Stimulated activated CD8-positive, alpha-beta memory T cell treated with anti-CD3 and anti-CD28 coated beads, Interleukin-12 subunit alpha, Interleukin-12 subunit beta, amount 100 ng/mL, for 1 hour (primary cell): ENCODE data around the gene RIN1.
"Not testable (repeated sequence)": the region's sequence is repeated elsewhere in the genome, so short reads cannot be mapped to it uniquely, and the experiment has no call there.

Source experiments
- DNase-seq: peaks from one replicate; pipeline ENCODE4 v3.0.0-alpha.2; 2020; ENCODE audit warnings: low read depth

The RIN1 gene

DNA sequence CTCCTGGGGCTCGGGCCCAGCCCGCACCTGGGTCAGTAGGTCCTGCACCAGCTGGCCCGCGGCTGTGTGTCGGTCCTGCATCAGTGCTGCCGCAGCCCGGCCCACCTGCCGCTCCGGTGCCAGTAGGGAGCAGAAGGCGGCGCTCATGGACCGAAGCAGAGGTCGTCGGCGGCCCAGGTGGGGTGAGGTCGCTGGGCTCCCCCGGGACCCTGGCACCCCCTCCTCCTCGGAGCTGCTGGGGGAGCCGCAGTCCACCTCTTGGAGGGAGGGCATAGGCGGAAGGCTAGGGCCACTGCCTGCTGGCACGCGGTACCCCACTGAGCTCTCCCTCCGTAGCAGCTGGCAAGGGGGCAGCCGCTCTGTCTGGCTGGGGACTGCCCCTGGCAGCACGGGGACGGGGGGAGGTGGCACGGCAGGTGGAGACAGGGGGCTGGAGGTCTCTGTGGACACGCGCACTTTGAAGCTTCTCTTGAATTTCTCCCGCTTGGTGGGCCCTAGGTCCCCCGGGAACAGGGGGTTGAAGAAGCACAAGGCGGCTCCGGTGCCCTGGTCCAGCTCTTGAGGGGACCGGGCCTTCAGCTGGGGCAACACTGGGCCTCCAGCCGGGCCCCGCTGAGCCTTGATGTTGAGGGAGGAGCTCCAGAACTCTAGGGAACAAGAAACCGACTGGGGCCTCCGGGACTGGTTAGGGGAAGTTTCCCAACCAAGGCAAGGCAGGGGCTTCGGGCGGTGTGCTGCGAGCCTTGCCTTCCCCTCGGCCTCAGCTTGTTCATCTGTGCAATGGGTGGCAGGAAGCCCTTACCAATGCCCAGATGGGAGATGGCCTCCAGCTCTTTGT is 1.4 kb downstream of the RIN1 start:
- DNase-seq, result no peak

GRCh38 chr11:66333896-66334604 is 2.2 kb downstream of the RIN1 start:
- no peak for DNase-seq

- DNase-seq, result no peak
Measured at GRCh38 chr11:66333220-66333877, 2.9 kb downstream of the RIN1 start.

DNA sequence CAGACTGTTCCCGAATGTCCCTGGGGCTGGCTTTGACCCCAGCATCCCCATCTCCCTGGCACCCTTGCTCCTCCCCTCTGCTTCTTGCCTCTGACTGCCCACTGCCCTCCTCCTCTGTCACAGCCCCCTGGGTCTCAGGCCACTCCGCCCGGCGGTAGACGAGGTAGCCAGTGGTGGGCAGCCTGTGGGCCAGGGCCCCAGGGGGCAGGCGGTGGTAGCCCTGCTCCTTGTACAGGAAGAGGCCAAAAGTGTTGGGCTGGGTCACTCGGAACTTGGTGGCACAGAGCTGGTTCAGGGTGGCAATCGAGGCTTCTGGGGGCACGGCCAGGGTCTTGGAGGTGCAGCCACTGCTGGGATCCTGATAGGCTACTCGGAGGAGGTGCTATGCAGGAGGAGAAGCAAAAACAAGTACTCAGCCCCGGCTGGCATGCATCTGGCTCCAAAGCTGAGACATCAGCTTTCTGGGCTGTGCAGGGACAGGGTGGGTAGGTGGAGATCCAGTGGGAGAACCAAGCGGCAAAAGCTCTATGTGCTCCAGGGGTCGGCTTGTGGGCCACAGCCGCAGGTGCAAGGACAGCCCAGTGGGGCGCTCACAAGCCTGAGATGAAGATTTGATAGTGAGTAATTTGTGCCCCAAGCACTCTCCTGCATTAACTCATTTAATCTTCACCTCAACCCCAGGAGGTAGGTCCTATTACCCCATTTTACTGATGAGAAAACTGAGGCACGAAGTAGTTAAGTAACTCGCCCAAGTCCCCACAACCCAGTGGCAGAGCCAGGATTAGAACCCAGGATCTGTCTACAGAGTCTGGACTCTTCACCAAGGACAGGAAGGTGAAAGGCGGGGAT is 3.6 kb downstream of the RIN1 start:
- no peak for DNase-seq

DNA sequence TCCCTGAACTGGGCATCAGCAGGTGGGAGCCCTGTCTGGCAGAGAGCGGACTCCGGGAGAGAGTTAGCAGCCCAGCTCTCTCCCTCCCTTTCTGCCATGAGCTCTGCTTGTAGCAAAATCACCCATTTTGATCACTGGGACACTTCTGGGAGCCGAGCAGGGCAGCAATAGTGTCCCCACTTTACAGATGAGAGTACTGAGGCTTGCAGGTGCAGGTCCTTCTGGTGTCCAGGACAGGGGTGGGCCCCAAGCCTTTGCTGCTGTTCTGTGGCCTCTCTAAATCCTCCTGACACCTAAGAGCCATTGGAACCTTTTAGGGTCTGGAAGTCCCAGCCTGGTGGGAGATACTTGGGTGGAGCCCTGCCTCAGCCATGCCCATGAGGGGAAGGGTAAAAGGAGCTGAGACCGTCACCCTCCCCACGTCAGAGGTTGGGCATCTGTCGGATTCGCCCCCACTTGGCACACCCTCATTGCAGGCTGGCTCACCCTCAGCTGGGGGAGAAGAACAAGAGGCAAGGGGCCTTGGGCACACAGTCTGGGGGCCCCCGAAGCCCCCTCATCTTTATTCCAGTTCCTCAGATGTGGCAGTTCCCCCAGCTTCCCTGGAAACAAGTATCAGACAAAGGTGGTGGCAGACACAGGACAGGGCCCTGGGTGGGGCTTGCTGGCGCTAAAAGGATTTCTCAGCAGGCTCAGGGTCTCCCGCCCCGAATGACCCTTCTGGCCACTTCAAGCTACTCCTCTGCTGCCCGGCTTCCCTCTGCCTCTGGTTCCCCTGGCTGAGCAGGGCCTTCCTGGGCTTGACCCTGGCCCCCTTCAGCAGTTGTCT is 4.5 kb downstream of the RIN1 start:
- DNase-seq, result no peak

DNA sequence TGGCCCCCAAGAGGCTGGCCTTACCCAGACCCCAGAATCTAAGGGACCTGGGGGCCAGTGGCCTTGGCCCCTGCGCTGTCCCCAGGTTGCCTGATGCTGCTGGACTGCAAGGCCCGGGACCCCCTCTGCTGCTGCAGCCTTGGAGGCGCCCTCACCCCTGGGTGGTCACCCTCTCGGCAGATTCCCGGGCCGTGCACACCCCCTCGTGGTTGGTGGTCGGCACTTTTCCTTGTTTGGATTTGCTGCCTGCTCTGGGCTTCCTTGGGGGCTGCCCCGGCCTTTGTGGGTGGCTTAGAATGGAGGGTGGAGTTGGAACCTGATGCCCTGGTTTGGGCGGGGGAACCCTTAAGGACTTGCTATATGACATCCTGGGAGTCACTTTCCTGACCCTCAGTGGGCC is 5.3 kb downstream of the RIN1 start:
- no peak for DNase-seq

- no peak for DNase-seq
Measured at GRCh38 chr11:66329165-66329673, 7.0 kb downstream of the RIN1 start.

DNA sequence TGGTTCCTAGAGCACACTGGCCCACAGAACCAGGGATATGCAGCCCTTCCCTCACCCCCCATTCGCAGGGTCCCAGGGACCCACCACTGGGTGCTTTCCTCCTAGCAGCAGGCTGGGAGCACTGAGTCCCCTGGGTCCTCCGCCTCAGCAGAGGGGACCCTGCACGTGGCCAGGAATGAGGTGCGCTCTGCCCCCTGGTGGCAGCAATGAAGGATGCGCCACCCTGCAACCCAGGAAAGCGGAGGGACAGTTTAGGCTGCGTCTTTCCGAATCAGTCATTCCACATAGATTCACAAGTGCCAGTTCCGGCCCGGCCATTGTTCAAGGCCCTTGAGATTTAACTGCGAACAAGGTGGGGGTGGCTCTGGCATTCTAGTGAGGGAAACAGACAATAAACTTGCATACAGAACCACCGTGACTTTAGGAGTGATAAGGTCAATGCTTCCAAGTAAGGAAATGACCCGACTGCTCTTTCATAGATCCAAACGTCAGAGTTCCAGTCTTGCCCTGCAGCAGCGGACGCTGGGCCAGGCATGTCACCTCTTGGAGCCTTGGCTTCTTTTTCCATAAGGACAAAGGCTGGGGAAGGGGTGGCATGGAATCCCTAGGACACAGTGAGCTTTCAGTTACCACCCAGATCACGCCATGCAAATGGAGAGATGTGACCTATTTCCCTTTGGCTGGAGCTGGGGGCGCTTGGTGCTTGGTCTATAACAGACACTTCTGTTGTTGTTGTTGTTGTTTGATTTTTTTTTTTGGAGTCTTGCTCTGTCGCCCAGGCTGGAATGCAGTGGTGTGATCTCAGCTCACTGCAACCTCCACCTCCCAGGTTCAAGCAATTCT is 7.7 kb downstream of the RIN1 start:
- peak; percentile 67 for DNase-seq

DNA sequence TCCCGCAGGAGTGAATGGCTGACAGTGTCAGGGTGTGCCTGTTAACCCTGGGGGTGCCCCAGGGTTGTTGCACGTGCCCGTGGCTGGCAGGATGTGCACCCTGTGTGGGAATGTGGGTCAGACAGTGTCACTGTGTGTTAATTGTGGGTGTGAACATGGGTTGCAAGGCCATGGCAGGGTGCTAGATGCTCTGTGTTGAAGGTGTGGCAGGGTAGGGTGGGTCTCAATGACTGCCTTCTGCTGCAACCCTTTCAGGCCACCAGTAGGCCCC is 8.3 kb downstream of the RIN1 start:
- no peak for DNase-seq

GRCh38 chr11:66327171-66328030 is 8.8 kb downstream of the RIN1 start:
- no peak for DNase-seq

DNA sequence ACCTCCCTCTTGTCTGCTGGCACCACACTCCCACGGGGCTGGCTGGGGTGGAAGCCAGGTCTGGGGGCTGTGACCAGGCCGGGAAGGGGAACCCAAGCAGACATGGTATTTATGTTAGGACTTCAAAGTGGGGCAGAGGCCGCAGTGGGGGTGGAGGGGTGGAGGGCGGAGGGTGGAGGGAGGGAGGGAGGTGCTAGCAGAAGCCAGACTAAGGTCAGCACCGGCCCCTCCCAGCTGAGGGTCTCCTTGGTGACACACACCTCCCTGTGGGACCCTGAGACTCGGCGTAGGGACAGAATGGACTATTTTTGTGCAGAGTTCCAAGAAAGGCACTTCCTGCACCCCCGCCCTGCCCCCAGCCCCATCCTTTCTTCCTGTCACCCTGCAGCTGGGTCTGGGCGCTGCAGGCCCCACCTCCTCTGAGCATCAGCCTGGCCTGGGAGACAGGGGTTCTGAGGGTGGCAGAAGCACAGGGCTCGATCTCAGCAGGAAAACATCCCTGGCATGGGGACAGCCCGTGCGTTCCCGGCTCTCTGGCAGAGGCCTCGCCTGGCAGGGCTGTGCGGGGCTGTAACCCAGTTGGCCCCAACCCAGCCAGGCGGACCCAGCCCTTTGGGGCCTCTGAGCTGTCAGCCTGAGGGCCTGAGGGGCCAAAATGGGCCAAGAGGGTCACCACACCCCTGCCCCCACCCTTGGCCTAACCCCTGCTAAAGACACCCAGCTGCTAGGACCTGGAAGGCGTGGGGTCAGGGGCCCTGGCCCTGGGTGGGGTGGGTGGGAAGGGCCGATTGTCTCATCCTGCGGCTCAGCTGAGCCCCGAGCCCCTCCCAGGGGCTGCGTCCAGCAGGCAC is 9.7 kb downstream of the RIN1 start:
- no peak for DNase-seq

DNA sequence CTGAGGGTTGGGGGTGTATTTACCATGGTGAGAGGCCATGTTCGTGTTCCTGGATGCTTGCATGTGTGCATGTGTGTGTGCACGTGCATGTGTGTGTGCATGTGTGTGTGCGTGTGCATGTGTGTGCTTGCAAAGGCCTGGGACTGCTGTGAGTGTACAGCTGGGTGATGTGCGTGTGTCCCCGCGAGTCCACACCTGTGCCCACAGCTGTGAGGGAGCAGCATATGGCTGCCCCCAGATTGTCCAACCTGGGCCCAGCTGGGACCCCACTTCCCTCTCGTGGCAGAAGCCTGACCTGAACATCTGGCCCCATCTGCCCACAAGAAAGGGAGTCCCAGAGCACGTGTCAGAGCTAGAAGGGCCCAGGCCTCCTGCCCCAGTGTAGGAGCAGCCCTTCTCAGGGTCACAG is 11.0 kb downstream of the RIN1 start:
- no peak for DNase-seq

DNA sequence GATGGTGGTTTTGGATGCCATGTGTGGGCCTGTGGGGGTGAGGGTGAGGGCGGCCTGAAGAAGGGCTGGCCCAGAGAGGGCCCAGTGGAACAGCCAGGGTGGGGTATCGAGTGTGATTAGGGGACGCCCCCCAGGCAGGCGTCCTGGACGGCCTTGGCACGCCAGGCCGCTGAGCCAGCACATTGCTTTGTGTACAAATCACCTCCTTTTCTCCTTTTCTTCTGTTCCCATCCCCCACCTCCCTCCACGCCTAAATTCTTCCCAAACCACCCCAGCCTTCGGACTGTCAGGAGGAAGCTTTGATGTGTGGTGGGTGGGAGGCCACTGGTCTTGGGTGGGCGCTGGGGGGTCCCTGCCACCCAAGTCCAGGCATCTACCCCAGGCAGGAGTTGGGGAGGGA is 11.6 kb downstream of the RIN1 start:
- DNase-seq, result no peak

DNA sequence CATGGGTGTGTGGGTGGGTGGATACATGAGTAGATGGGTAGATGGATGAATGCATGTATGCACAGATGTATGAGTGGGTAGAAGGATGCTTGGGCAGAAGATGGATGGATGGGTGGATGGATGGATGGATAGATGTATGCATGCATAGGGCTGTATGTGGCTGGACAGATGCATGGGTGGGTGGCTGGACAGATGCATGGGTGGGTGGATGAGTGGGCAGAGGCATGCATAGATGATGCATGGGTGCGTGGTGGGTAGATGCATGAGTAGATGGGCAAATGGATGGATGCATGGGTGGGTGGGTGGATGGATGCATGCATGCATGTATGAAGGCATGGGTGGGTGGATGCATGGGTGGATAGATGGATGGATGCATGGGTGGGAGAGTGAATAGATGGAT is 12.6 kb downstream of the RIN1 start:
- no peak for DNase-seq

GRCh38 chr11:66322732-66323427 is 13.4 kb downstream of the RIN1 start:
- DNase-seq, result no peak

DNA sequence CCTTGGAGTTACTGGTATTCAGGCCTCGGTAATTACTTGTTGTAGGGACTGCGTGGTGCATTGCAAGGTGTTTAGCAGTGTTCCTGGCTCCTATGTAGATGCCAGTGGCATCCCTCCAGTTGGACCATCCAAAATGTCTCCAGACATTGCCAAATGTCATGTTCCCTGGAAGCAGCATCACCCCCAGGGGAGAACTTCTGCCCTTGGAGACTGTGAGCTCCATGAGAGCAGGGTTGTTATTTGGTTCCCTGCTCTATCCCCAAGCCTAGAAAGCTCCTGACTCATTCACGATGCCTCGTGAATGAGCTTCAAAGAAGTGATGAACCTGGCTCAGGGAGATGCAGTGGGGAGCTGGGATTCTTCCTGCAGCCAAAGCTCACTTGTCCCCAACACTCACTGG is 14.6 kb downstream of the RIN1 start:
- no peak for DNase-seq

GRCh38 chr11:66320748-66321147 is 15.5 kb downstream of the RIN1 start:
- not testable (repeated sequence) for DNase-seq

DNA sequence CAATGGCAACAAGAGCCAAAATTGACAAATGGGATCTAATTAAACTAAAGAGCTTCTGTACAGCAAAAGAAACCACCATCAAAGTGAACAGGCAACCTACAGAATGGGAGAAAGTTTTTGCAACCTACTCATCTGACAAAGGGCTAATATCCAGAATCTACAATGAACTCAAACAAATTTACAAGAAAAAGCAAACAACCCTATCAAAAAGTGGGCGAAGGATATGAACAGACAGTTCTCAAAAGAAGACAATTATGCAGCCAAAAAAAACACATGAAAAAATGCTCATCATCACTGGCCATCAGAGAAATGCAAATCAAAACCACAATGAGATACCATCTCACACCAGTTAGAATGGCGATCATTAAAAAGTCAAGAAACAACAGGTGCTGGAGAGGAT is 15.9 kb downstream of the RIN1 start:
- not testable (repeated sequence) for DNase-seq
